ENCODE measurements around the gene THSD4. TPM values are rescaled to one million over a fixed set of nuclear protein-coding genes. Genes with fewer than 3 reads are reported as not detected.
"Not testable (repeated sequence)": the region's sequence is repeated elsewhere in the genome, so short reads cannot be mapped to it uniquely, and the experiment has no call there.

Gene THSD4
- total RNA-seq, 4 donors from 2014 or later: 10.7 to 59.5 (median 49.0) TPM

- no peak overlapping the region for H3K4me3 ChIP-seq
- H3K36me3 ChIP-seq: no peaks in the 10 kb centered on the region
- TF ChIP-seq CTCF (IDR thresholded peaks at IDR 0.05): no peak
- H3K27ac ChIP-seq: no peak overlapping the region
- no peaks in the 10 kb centered on the region for H3K4me1 ChIP-seq
- DNase-seq: no peak
- H3K9me3 ChIP-seq: no peaks in the 10 kb centered on the region
- H3K27me3 ChIP-seq: no peaks in the 10 kb centered on the region
Measured at GRCh38 chr15:71256934-71257664, 141.8 kb downstream of the THSD4 start.

GRCh38 chr15:71259866-71260265 lies 144.6 kb downstream of the THSD4 start:
- Histone ChIP-seq H3K9me3 (no peaks in the 10 kb centered on the region), H3K4me3 (no peak overlapping the region), H3K36me3 (no peaks in the 10 kb centered on the region), H3K4me1 (no peaks in the 10 kb centered on the region), H3K27ac (no peak overlapping the region), H3K27me3 (no peaks in the 10 kb centered on the region)
- TF ChIP-seq POLR2A (IDR thresholded peaks at IDR 0.05) (no peak), CTCF (IDR thresholded peaks at IDR 0.05) (no peak)
- no peak for DNase-seq

- Histone ChIP-seq H3K27ac (no peak overlapping the region), H3K27me3 (no peaks in the 10 kb centered on the region), H3K4me1 (no peaks in the 10 kb centered on the region), H3K9me3 (no peaks in the 10 kb centered on the region), H3K36me3 (no peaks in the 10 kb centered on the region), H3K4me3 (no peak overlapping the region)
- DNase-seq: no peak
- TF ChIP-seq POLR2A (IDR thresholded peaks at IDR 0.05) (no peak), CTCF (IDR thresholded peaks at IDR 0.05) (no peak)
Measured at GRCh38 chr15:71261418-71261817, 146.1 kb downstream of the THSD4 start.

GRCh38 chr15:71261909-71262308 lies 146.6 kb downstream of the THSD4 start:
- TF ChIP-seq CTCF (IDR thresholded peaks at IDR 0.05): no peak
- no peak for TF ChIP-seq POLR2A (IDR thresholded peaks at IDR 0.05)
- no peaks in the 10 kb centered on the region for H3K4me1 ChIP-seq
- H3K9me3 ChIP-seq: no peaks in the 10 kb centered on the region
- no peak overlapping the region for H3K27ac ChIP-seq
- H3K36me3 ChIP-seq: no peaks in the 10 kb centered on the region
- no peak overlapping the region for H3K4me3 ChIP-seq
- no peaks in the 10 kb centered on the region for H3K27me3 ChIP-seq
- DNase-seq: no peak

- Histone ChIP-seq H3K36me3 (no peaks in the 10 kb centered on the region), H3K27ac (no peak overlapping the region), H3K4me1 (no peaks in the 10 kb centered on the region), H3K27me3 (no peaks in the 10 kb centered on the region), H3K4me3 (no peak overlapping the region), H3K9me3 (no peaks in the 10 kb centered on the region)
- TF ChIP-seq POLR2A (IDR thresholded peaks at IDR 0.05): no peak
- no peak for TF ChIP-seq CTCF (IDR thresholded peaks at IDR 0.05)
- no peak for DNase-seq
Measured at GRCh38 chr15:71262599-71262998, 147.3 kb downstream of the THSD4 start.

- not testable (repeated sequence) for H3K9me3 ChIP-seq, H3K27ac ChIP-seq, DNase-seq, H3K4me1 ChIP-seq, H3K4me3 ChIP-seq, H3K36me3 ChIP-seq, H3K27me3 ChIP-seq
Measured at GRCh38 chr15:71265606-71266005, 150.3 kb downstream of the THSD4 start.
